GM19023 (cell line): Measurements from ENCODE around the gene ERN2.

Experiments used
- ATAC-seq: cut with Tn5 transposase; IDR thresholded peaks from one replicate; pipeline ENCODE4 v1.9.1; 2021; ENCODE audit warnings: mild to moderate bottlenecking, moderate library complexity; ENCODE audit not compliant: unreplicated experiment

The ERN2 gene

DNA sequence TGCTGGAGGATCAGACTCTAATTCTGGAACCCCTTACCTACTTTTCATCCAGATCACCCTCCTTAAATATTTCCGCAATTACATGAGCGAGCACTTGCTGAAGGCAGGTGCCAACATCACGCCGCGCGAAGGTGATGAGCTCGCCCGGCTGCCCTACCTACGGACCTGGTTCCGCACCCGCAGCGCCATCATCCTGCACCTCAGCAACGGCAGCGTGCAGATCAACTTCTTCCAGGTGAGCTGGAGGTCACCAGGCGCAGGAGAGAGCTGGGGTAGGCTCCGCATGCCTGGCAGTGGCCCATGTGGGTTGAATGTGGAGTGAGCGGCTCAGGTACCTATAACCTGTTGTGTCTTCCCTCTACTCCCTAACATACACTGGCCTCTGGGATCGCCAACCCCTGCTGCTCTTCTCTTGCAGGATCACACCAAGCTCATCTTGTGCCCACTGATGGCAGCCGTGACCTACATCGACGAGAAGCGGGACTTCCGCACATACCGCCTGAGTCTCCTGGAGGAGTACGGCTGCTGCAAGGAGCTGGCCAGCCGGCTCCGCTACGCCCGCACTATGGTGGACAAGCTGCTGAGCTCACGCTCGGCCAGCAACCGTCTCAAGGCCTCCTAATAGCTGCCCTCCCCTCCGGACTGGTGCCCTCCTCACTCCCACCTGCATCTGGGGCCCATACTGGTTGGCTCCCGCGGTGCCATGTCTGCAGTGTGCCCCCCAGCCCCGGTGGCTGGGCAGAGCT, 23.4 kb downstream of the ERN2 start:
- ATAC-seq: no peak

DNA sequence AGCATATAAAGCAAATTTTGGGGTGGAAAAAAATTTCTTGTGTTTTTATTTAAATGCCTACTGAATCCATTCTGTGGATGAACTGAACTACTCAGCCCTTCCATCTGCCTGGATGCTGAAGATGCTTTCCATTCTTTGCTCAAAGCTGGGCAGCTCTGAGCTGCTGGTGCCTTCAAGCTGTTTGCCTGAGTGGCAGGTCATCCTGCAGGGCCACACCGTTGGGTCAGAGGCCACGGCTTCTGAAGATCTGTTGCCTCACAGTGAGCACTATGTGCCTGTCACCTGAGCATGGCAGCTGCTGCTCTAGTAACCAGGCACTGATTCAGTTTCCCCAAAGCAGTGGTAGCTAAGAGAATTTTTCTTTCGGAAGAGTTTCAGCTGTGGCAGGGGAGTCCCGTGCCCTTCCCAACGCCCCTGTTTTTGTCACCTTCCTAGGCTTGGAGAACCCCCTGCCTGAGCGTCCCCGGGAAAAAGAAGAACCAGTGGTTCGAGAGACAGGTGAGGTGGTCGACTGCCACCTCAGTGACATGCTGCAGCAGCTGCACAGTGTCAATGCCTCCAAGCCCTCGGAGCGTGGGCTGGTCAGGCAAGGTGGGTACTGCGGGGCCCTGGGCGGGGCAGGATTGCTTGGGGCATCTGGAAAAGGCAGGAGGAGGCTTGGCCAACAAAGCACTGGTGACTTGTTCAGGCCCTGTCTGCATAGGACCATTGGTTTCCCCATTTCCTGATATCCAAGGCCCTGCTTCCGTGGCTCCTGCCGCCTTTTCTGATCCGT, 25.8 kb downstream of the ERN2 start:
- no peak for ATAC-seq

DNA sequence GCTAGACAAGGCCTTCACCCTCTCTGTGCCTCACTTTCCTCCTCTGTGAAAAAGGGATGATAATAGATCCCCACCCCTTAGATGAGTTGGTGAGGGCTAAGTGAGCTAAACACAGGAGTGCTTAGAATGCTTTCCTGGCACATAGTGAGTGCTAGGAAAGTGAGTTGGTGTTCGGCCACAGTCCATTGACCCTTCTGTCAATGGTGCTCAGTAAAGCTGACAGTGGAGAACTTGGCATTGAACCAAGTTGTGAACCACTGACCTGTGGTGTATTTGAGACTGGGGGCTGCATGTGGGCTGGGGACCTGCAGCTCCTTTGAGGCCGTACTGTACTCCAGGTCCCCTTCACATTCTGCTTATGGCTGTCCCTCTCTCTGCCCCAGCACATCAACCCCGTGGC, 29.5 kb downstream of the ERN2 start:
- no peak for ATAC-seq

DNA sequence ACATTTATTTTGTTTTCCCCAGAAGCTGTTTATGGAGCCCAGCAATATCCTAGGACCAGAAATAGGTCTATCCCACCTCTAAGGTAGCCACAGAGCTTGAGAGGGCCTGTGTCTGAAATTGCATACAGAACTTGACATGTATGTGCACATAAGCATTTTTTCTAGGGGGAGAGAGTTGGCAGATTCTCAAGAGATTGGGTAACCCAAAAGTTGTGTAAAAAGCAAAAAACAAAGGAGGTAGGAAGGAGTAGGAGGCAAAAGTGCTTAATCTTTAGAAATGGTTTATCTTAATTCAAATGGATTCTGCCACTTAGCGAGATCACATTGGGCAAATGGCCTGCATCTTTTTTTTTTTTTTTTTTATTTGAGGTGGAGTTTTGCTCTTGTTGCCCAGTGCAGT, 30.8 kb downstream of the ERN2 start:
- no peak for ATAC-seq

DNA sequence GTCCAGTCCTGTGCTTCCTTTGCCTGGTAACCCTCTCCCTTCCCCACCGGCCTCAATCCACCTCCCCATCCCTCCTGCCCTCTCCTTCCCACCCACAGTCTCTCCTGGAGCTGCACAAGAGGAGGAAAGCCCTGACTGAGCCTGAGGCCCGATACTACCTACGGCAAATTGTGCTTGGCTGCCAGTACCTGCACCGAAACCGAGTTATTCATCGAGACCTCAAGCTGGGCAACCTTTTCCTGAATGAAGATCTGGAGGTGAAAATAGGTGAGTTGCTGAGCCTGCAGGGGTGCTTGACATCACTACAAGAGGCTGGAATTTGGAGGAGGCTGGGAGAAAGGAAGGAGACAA, 33.1 kb downstream of the ERN2 start:
- ATAC-seq: no peak

DNA sequence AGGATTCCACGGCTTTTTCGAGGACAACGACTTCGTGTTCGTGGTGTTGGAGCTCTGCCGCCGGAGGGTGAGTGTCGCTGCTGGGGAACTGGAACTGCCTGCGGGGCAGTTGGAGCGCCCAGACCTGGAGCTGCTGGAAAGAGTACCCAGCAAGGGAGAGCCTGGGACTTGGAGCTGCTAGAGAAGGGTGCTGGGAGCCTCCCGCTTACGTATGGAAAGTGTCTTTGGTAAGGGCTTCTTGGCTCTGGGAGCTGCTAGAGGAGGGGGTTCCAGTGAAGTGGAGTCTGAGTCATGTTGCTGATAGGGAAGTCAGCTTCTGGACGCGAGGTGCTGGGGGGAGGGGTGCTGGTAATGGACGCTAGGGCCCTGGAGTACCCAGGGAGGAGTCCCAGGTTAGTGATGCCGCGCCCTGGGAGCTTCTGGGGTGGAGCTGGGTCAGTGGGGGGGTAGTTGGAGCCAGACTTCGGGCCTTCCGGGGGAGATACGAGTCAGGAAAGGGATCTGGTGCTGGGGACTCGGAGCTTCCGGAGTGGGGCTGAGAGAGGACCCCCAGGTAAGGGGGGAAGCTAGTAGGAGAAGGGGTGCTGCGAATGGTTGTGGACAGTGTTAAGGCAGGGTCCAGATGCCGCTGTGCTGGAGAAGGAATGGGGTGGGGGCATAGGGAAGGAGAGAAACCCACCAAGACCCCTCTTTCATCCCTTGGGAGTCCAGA, 33.6 kb downstream of the ERN2 start:
- no peak for ATAC-seq

DNA sequence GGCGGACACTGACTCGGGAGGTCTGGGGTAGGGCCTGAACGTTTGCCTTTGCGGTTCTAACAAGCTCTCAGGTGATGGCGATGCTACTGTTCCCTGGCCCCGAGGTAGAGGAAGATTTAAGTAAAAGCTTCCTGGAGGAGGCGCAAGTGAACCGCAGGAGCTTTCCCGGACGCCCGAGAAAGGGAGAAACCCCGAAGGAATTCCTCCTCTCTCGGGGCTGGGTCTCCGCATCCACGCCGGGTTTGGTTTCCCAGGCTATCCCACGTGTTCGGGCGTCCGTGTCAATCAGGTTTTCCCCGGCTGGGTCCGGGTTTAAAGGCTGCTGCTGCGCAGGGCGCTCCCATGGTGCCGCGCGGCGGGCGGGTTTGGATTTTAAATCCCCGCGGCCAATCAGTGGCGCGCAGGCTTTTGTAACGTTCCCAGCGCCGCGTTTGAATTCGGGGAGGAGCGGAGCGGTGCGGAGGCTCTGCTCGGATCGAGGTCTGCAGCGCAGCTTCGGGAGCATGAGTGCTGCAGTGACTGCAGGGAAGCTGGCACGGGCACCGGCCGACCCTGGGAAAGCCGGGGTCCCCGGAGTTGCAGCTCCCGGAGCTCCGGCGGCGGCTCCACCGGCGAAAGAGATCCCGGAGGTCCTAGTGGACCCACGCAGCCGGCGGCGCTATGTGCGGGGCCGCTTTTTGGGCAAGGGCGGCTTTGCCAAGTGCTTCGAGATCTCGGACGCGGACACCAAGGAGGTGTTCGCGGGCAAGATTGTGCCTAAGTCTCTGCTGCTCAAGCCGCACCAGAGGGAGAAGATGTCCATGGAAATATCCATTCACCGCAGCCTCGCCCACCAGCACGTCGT, 34.4 kb downstream of the ERN2 start, which contains the start of gene PLK1:
TSS of gene PLK1 (plus strand) at position 460 of the 844 bp plus-strand sequence. CDS start at position 504, 44 bp downstream.
- ATAC-seq: peak; percentile 84

DNA sequence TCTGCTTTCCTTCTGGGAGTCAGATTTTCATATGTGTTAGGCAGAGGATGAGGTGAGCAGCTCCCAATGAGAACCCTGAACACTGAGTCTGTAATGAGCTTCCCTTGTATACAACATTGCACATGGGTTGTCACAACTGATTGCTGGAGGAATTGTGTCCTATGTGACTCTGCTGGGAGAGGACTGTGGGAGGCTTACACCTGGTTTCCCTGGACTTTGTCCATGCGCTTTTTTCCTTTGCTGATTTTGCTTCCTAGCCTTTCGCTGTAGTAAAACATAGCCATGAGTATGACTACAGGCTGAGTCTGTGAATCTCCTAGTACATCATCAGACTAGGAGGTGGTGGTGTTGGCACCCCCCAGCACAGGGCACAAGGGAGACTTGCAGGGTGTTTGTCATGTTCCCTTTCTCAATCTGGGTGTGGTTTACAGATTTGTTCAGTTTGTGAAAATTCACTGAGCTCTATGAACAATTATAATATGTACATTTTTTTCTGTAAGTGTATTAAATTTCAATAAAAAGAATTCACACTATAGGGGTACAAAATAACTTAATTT, 36.0 kb downstream of the ERN2 start:
- ATAC-seq: no peak

DNA sequence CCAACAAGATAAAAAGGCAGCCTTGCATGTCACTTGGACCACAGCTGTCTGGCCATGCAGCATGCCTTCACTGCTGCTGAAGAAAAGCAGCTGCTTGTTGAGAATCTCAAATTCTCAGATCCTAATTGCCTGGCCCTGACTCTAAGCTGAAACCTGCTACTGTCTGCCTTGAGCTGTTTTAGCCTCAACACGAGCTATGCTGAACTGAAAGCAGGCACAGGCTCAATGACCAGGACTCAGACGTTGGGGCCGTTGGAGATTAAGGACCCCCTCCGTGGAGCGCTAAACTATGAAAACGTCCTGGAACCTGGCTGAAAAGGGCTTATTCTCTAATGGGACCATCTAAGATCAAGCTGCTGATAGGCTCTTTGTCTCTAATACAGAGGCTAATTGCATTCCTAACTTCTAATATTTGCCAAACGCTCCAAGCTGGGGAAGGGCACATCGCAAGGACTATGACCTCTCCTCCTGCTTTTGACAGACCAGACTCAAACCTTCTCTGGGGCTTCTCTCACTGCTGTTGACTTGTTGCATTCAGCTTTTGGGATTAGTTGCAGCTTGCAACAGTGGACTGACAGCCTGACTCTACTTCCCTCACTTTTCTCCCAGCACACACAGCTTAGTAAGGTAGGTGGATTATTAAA, 38.9 kb downstream of the ERN2 start:
- ATAC-seq: no peak

DNA sequence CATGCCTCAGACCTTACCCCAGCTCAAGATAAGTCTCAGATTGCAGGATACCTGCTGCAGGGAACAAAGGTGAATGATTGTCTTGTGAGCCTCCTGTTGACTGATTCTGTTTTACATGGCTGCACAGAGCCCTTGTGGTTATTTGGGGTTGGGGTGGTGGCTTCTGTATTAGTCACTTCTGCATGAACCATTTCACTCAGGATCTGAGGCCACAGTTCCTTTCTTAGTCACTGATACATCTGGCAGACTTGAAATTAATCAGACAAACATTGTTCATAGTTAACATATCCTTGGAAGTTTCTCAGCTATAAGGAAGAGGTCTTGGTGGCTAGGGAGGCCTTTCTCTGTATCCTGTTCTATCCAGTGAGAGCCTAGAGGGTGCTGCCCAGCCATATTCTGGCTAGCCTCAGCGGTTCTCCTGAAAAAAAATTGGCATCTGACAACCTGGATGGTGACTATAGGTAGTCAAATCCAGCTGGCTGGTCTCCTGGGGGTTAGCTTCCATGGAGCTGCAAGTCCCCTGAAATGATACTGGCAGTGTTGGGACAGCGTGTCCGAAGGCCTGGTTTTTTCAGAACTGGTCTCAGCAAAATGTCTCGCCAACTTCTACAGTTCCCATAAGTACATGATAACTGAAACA, 42.8 kb downstream of the ERN2 start:
- peak; percentile 89 for ATAC-seq

DNA sequence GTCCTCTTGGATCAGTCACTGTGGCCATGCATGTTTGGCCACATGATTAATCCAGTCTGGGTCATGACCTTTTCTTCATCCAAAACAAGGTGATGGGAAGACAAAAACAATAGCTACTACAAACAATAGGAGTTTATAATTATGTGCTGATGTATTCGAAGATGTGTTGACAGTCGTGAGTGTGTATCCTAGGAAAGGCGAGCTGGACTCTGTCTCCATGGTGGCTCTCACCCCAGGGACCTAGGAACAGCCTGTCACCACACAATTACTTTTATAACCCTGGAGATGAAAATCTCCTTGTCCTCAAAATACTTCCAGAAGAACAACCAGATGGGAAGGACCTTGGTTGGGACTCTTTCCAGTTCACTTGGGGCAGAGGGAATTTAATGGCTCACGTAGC, 44.1 kb downstream of the ERN2 start:
- ATAC-seq: no peak

DNA sequence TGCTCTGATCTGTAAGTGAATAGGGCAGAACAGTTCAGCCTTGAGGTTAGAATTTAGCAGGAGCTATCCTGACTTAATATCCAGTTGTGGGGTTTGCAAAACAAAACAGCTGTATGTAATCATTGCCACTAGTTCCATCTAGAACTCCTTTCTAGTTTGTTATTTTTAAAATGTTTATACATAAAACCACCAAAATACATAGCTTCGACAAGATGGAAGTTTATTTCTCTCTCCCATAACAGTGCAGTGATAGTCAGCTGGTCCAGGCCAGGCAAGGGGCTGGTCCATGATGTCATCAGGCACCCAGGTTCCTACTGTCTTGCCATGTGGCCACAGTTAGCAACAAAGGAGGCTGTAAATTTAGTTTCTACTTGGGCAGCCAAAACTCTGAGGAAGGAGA, 44.8 kb downstream of the ERN2 start:
- ATAC-seq: no peak

DNA sequence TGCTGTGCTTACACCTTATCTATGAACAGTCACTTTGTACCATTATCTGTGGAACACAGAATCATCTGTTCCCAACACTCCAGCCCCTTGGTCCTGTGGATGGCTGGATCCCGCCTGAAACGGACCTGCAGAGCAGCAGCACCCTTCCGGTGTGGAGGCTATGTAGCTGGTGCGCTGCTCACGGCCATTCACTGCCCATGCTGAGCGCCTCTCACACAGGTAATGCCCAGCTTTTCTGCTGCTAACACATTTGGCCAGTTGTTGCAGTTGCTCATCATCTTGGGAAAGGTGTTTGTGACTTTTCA, 45.7 kb downstream of the ERN2 start:
- ATAC-seq: no peak

DNA sequence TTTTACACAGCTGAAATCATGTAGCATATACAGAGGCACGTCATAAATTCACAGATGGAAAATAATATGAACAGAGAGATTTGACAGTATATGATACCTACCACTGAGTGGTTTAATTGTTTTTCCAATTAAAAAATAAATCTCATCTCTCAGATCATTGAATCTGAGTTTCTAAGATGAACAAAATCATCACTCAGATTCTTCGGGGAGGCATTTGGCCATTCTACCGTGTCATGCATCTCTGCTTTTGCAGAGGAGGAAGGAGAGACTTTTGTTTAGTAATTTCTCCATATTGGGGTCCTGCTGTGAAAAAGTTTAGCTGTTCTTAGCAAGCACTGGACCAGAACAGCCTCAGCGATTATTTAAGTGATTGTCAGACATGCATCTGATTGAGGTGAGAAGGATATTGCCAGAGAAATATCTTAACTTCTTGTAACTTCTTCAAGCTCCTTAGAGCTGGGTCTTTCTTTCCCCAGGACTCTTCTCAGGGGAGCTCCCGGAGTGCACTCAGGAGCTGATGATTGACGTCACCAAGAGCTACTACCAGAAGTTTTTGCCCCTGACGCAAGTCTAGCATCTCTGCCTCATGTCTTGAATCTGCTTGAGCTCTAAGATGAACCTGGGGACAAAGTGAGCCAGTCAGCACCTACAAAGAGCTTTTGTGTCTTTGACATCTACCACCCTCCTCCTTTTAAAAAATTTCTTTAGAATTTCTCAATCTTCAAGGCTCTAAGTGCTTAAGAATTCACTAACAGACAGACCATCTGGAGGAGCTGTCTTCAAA, 46.3 kb downstream of the ERN2 start:
- ATAC-seq: no peak

DNA sequence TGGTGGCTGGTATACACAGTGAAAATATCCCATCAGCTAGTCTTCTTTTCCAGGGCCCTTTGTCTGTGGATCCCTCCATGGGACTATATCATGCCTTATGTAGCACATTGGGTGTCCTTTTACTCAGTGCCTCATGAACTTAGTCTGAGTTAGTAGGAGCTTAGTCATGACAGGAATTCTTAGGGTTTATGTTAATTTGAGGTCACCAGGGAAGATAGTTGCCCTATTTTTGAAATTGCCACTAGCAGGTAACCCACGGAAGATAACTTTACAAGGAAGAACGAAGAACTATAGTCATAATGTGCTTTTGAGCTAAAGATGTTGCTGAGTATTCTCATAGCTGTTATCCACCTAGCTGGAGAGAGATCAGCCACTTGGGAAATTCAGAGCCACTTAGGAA, 49.1 kb downstream of the ERN2 start:
- ATAC-seq: no peak

DNA sequence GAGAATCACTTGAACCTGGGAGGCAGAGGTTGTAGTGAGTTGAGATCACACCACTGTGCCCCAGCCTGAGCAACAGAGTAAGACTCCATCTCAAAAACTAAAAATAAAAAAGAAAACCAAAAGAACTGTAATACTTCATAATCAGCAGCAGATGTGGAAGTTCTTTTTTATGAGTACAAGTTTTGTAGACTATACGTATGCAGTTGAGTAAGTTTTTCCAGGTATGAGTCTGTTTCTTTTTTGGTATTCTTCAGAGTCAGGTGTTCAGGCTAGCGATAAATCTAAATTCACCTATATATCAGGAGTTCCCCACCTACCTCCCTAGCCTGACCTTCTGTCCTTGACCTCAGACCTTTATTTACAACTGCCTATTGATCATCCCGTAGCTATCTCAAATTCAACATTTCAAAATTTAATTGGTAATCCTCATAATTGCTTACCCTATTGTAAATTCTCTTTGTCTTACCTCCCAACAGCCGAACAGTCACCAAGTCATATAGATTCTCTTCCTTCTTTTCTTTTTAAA, 61.0 kb downstream of the ERN2 start:
- no peak for ATAC-seq

DNA sequence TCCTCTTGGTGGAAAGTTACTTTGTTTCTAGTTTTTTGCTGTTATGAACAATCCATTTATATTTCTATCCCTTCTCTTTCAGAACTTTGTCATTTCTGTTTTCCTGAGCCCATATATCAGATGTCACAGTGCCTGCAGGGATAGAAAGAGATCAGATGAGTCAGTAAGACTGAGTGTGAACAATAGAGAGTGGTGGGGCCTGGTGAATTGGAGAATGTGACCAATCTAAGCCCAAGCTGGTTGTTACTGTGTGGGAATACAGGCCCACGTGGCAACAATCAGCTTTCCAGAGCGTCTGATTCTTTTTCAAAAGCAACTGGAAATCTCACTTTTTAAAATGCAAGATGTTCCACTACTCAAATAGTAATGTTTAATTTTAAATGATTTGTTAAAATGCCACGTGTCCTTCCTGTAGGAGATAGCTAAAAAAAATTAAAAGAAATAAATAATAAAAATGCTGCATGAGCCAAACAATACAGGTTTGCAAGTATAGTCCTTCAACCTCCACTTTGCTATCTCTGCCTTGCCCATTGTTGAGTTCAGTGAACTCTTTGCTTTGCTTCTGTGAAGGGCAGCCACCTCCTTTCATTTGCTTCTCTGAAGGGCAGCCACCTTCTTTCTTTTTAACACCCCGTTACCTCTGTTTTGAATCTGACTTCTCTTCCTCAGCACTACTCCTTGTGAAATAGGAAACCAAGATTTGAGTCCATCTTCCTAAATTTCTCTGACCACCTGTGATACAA, 62.2 kb downstream of the ERN2 start:
- no peak for ATAC-seq

DNA sequence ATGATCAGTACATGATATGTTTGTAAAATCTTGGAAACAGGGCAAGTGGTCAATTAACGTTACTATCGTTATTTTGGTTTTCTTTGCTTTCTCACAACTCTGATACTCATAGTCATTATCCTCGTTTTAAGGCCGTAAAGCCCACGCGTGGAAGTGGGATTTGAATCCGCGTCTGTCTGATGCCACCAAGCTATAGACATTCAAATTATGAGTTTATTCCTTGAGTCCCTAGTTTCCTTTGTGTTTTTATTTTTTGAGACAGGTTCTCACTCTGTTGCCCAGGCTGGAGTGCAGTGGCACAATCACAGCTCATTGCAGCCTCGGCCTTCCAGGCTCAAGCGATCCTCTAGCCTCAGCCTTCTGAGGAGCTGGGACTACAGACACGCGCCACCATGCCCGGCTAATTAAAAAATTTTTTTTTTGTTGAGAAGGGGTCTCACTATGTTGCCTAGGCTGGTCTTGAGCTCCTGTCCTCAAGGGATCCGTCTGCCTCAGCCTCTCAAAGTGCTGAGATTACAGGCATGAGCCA, 70.7 kb downstream of the ERN2 start:
- no peak for ATAC-seq
